Naive thymus-derived CD8-positive, alpha-beta T cell (primary cell): Measurements from ENCODE around the gene CALML3. TPM values are rescaled to one million over a fixed set of nuclear protein-coding genes. Genes with fewer than 3 reads are reported as not detected.
A peak's percentile ranks its signal among the peaks of the same experiment; 100 is the strongest.

Source experiments
- ATAC-seq, 2 donors: fragments of 150-1000 bp; cut with Tn5 transposase in 1 of 2; sonication (Bioruptor Pico), chemical (Tn5 transposase) in 1 of 2; 1 replicate in 1 of 2; 2 replicates in 1 of 2; pipeline ENCODE4 v1.10.0; 2021; ENCODE audit warnings: mild to moderate bottlenecking in 2 of 2, moderate library complexity in 2 of 2
- POLR2A ChIA-PET: fragments of 350-600 bp; sonication (Branson Sonifier 250); formaldehyde crosslinking; loops from one replicate; lab custom pipeline; 2021; ENCODE audit warnings: antibody characterized with exemption; lab: Charles Lee
- DNase-seq, 10 donors: peaks; one replicate each; pipeline versions ENCODE4 v3.0.0 to v3.0.0-alpha.2; 2020 to 2022
- H3K27ac Mint-ChIP-seq, 10 donors: one replicate each; pipeline ENCODE4 v1.8.0; 2020 to 2022; ENCODE audit warnings: mild to moderate bottlenecking in 10 of 10, mixed read lengths in 10 of 10, moderate library complexity in 4 of 10, inconsistent platforms in 1 of 10
- H3K27me3 Mint-ChIP-seq, 5 donors: one replicate each; pipeline ENCODE4 v1.8.0; 2021 to 2022; ENCODE audit warnings: mixed read lengths in 5 of 5
- H3K36me3 Mint-ChIP-seq, 3 donors: one replicate each; pipeline ENCODE4 v1.8.0; 2020 to 2022; ENCODE audit warnings: mixed read lengths in 3 of 3, mild to moderate bottlenecking in 2 of 3, inconsistent platforms in 1 of 3
- H3K4me1 Mint-ChIP-seq, 4 donors: one replicate each; pipeline ENCODE4 v1.8.0; 2021 to 2022; ENCODE audit warnings: mixed read lengths in 4 of 4
- H3K4me3 Mint-ChIP-seq, 10 donors: one replicate each; pipeline ENCODE4 v1.8.0; 2020 to 2022; ENCODE audit warnings: mild to moderate bottlenecking in 10 of 10, mixed read lengths in 10 of 10, moderate library complexity in 6 of 10, inconsistent platforms in 1 of 10
- H3K9me3 Mint-ChIP-seq, 9 donors: one replicate each; pipeline ENCODE4 v1.8.0; 2020 to 2022; ENCODE audit warnings: mixed read lengths in 9 of 9, mild to moderate bottlenecking in 3 of 9, inconsistent platforms in 1 of 9, moderate library complexity in 1 of 9
- polyA plus RNA-seq, 3 donors: library from polyadenylated mRNA; unstranded; fragments of 300-500 nt; fragmentation: Illumina TruSeq; gene quantifications; one replicate each; pipeline ENCODE4 v1.2.3, GENCODE V29; 2021
- total RNA-seq, 8 experiments: library from RNA in 2 of 8; stranded (reverse) in 2 of 8; gene quantifications; one replicate each; pipeline ENCODE4 v1.2.3 and lab custom pipeline; 2021 to 2026

CALML3 gene
- total and polyA plus RNA-seq, 5 experiments from 2014 or later: not detected

DNA sequence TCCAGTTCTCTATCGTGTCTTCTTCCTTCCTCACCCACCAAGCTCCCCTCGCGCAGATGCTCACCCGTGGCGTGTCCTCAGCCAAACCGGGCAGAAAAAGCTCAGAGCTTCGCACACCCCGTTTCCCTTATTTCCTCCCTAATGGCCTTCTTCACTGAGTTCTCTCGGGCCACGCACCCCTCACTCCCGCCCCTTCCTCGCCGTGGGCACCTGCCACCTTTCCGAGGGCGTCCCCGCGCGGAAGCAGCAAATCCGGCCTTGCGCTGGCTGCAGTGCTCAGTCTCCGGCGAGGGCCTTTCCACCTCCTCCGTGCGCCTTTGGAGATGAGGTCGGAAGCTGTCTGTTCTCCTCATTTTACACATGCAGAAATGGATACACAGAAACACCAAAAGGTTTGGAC lies 12.4 kb upstream of the CALML3 start:
- POLR2A ChIA-PET: no interaction called here
- H3K27me3 Mint-ChIP-seq: peaks cover 0 to 7% (median 2%) of the 10 kb centered on the region in 5 donors
- H3K4me1 Mint-ChIP-seq: peaks cover 8 to 18% (median 17%) of the 10 kb centered on the region in 4 donors
- peak in 1 of 10 donors; percentile 50 for DNase-seq
- H3K4me3 Mint-ChIP-seq: no peak overlapping the region
- peak overlapping the region in 5 of 10 donors; percentile 2 to 73 (median 54) for H3K27ac Mint-ChIP-seq
- no peaks in the 10 kb centered on the region for H3K9me3 Mint-ChIP-seq
- H3K36me3 Mint-ChIP-seq: no peaks in the 10 kb centered on the region
- ATAC-seq: no peak

GRCh38 chr10:5512881-5513612 lies 11.7 kb upstream of the CALML3 start:
- DNase-seq (peak in 2 of 10 donors; percentile 16 to 21), ATAC-seq (no peak)
- no peaks in the 10 kb centered on the region for H3K9me3 Mint-ChIP-seq
- POLR2A ChIA-PET: no interaction called here
- H3K27me3 Mint-ChIP-seq: peaks cover 0 to 7% (median 2%) of the 10 kb centered on the region in 5 donors
- no peaks in the 10 kb centered on the region for H3K36me3 Mint-ChIP-seq
- H3K4me3 Mint-ChIP-seq: peak overlapping the region in 8 of 10 donors; percentile 8 to 54 (median 37)
- peaks cover 8 to 18% (median 17%) of the 10 kb centered on the region in 4 donors for H3K4me1 Mint-ChIP-seq
- peak overlapping the region in 3 of 10 donors; percentile 4 to 65 (median 54) for H3K27ac Mint-ChIP-seq

- POLR2A ChIA-PET: interaction anchor here (0.6 kb wide), 1 partner anchor 108 kb away, joined by 3 read pairs; no protein-coding TSS in a partner anchor
- H3K4me3 Mint-ChIP-seq: no peak overlapping the region
- H3K27ac Mint-ChIP-seq: no peak overlapping the region
- H3K4me1 Mint-ChIP-seq: peaks cover 8 to 18% (median 15%) of the 10 kb centered on the region in 4 donors
- ATAC-seq: no peak
- H3K36me3 Mint-ChIP-seq: no peaks in the 10 kb centered on the region
- peaks cover 0 to 4% (median 0%) of the 10 kb centered on the region in 9 donors for H3K9me3 Mint-ChIP-seq
- peak in 1 of 10 donors; percentile 38 for DNase-seq
- H3K27me3 Mint-ChIP-seq: peaks cover 0 to 7% (median 2%) of the 10 kb centered on the region in 5 donors
Measured at GRCh38 chr10:5514226-5514850, 10.4 kb upstream of the CALML3 start.

DNA sequence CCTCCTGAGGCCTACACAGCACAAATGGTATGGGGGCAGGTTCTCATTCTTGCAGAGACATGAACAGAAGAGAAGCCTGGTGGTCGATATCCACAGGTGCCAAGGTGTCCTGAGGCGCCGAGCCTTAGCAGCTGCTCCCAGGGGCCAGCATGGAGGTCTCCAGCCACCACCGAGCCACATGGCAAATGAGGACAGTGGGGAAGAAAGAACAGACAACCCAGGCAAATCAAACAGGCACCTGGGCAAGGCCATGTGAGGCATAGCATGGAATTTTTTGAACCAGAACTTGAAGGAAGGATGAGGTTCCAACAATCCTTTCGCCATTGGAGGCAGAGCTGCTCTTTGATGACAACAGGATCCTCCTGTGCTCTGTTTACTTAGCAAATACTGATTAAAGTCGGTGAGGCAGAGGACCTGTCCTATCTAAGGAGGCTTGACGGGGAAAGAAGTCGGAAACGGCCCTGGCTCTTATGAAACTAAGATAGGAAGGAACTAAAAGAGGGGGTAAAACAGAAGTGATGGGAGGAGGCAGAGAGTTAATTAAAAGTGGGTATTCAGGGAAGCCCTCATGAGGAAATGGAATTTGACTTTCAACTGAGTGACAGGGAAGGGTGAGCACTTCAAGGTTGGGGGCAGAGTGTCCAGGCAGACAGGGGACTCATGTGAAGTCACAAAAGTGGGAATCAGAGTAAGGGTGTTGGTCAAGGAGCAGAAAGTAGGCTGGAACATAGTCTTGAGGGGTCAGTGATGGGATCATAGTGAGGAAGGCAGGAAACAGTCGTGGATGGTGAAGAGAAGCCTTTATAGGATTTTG lies 8.6 kb upstream of the CALML3 start:
- Mint-ChIP-seq H3K4me3 (no peak overlapping the region), H3K4me1 (peaks cover 8 to 18% (median 15%) of the 10 kb centered on the region in 4 donors), H3K27ac (peak overlapping the region in 1 of 10 donors; percentile 1), H3K36me3 (peaks cover 0 to 3% (median 0%) of the 10 kb centered on the region in 3 donors), H3K27me3 (peaks cover 0 to 7% (median 2%) of the 10 kb centered on the region in 5 donors), H3K9me3 (peaks cover 0 to 7% (median 0%) of the 10 kb centered on the region in 9 donors)
- POLR2A ChIA-PET: interaction anchor here (0.5 kb wide), 1 partner anchor 107 kb away, joined by 3 read pairs; no protein-coding TSS in a partner anchor
- peak in 1 of 10 donors; percentile 4 for DNase-seq
- ATAC-seq: no peak

GRCh38 chr10:5517546-5517945 lies 7.2 kb upstream of the CALML3 start:
- POLR2A ChIA-PET: no interaction called here

DNA sequence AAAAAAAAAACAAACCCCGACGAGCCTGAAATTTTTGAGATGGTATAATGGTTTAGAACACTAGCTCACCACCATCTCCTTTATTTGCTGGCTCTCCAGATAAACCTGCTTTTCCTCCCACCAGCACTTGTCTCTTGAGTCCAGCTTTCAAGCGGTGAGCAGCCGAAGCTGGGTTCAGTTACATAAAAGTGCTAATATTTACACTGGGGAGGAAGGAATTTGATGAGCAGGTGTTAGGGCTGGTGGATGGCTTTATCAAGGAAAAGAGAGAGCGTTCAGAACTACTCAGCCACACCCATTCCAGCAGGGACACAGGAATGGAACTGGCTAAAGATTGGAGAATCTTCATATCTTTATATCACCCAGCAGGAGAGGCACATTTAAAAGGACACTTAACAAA lies 6.6 kb upstream of the CALML3 start:
- peaks cover 4 to 7% (median 7%) of the 10 kb centered on the region in 4 donors for H3K4me1 Mint-ChIP-seq
- DNase-seq (no peak), ATAC-seq (no peak)
- H3K36me3 Mint-ChIP-seq: peaks cover 0 to 3% (median 0%) of the 10 kb centered on the region in 3 donors
- H3K9me3 Mint-ChIP-seq: peaks cover 0 to 7% (median 0%) of the 10 kb centered on the region in 9 donors
- H3K27ac Mint-ChIP-seq: peak overlapping the region in 1 of 10 donors; percentile 30
- no peak overlapping the region for H3K4me3 Mint-ChIP-seq
- H3K27me3 Mint-ChIP-seq: peaks cover 0 to 2% (median 0%) of the 10 kb centered on the region in 5 donors
- POLR2A ChIA-PET: no interaction called here

More at GRCh38 chr10:5517546-5517945, 7.2 kb upstream of the CALML3 start:
- Mint-ChIP-seq H3K27me3 (peaks cover 0 to 2% (median 0%) of the 10 kb centered on the region in 5 donors), H3K9me3 (peaks cover 0 to 7% (median 0%) of the 10 kb centered on the region in 9 donors), H3K4me3 (no peak overlapping the region), H3K36me3 (peaks cover 0 to 3% (median 0%) of the 10 kb centered on the region in 3 donors), H3K27ac (no peak overlapping the region), H3K4me1 (peaks cover 8 to 13% (median 11%) of the 10 kb centered on the region in 4 donors)
- ATAC-seq (no peak), DNase-seq (no peak)

GRCh38 chr10:5519054-5519453 lies 5.7 kb upstream of the CALML3 start:
- ATAC-seq: no peak
- no peak overlapping the region for H3K4me3 Mint-ChIP-seq
- H3K27ac Mint-ChIP-seq: no peak overlapping the region
- POLR2A ChIA-PET: no interaction called here
- peaks cover 0 to 5% (median 0%) of the 10 kb centered on the region in 4 donors for H3K4me1 Mint-ChIP-seq
- peaks cover 0 to 3% (median 0%) of the 10 kb centered on the region in 3 donors for H3K36me3 Mint-ChIP-seq
- peaks cover 0 to 2% (median 0%) of the 10 kb centered on the region in 5 donors for H3K27me3 Mint-ChIP-seq
- no peak for DNase-seq
- peaks cover 0 to 7% (median 0%) of the 10 kb centered on the region in 9 donors for H3K9me3 Mint-ChIP-seq

- no peak overlapping the region for H3K4me3 Mint-ChIP-seq
- peaks cover 0 to 3% (median 0%) of the 10 kb centered on the region in 3 donors for H3K36me3 Mint-ChIP-seq
- POLR2A ChIA-PET: no interaction called here
- no peaks in the 10 kb centered on the region for H3K27me3 Mint-ChIP-seq
- DNase-seq (peak in 1 of 10 donors; percentile 34), ATAC-seq (no peak)
- H3K27ac Mint-ChIP-seq: no peak overlapping the region
- H3K4me1 Mint-ChIP-seq: peaks cover 0 to 4% (median 0%) of the 10 kb centered on the region in 4 donors
- peaks cover 0 to 7% (median 0%) of the 10 kb centered on the region in 9 donors for H3K9me3 Mint-ChIP-seq
Measured at GRCh38 chr10:5522913-5523560, 1.7 kb upstream of the CALML3 start.

DNA sequence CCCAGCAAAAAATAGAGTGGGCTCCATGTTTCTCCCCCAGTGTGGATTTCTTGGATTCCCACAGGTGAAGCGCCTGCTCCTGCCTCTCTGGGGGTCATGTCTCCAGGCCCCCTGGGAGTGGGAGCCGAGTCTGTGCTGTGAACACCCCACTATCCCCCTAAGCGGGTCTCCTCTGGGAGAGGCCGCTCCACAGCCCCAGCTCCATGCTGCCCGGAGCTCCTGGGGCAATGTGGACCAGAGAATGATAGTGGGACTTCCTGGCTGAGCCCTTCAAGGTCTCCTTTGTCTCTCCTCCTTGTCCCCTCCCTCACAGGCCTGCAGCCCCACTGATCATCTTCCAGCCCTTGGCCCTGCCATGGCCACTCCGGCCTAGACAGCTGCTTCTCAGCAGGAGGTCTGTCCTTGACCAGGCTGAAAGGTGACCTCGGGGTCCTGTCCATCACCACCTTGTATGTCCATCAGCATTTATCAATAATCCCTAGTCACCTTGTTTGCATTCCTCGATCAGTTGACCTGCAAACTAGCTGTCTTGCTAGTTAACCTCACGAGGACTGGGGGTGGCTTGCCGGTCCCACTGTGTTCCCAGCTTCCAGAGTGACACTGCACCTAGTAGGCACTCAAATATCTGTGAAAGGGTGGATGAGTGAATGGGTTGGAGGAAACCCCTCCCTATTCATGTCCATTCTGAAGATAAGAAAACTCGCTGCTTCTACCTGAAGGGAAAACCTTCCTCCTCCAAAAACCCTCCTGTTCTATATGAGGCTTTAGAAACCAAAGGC lies 776 bp upstream of the CALML3 start:
- Mint-ChIP-seq H3K36me3 (peaks cover 0 to 3% (median 0%) of the 10 kb centered on the region in 3 donors), H3K4me3 (no peak overlapping the region), H3K27ac (no peak overlapping the region), H3K4me1 (peaks cover 0 to 4% (median 0%) of the 10 kb centered on the region in 4 donors), H3K27me3 (no peaks in the 10 kb centered on the region), H3K9me3 (peaks cover 0 to 4% (median 0%) of the 10 kb centered on the region in 9 donors)
- POLR2A ChIA-PET: no interaction called here
- ATAC-seq (no peak), DNase-seq (peak in 1 of 10 donors; percentile 44)

DNA sequence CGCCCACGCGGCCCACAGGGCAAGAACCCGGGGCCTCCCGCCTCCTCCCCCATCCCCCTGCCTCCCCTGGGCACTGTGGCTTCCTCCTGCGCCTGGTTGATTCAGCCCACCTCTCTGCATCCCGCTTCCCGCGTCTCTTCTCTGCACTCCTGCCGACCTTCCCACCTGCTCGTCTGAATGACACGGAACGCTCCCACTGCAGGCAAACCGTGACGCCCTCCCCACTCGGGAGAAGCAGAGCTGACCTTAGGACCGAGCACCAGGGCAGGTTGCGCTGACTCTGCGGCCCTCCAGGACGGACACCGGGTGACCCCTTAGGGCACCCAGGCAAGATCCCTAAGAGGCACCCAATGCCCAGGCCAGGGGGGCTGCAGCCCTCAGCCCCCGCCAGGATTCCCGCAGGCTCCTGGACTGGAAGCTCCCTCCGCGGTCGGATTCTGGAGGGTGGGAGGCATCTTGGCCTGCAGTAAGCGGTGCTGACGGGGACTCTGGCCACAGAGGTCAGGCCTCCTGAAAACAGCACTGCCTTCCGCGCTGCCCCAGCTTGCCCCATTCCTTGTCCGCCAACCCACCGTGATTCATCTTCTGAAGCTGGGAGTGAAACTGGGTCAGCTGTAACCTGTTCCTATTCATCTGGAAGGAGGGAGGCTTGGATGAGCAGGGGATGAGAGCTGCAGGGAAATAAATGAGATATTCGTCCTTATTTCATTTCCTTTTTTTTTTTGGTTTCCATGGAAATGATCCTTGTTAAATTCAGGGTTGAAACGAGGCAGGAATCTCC lies 990 bp downstream of the CALML3 start:
- Mint-ChIP-seq H3K4me1 (peaks cover 0 to 4% (median 0%) of the 10 kb centered on the region in 4 donors), H3K4me3 (no peak overlapping the region), H3K27ac (no peak overlapping the region), H3K27me3 (no peaks in the 10 kb centered on the region), H3K9me3 (no peaks in the 10 kb centered on the region), H3K36me3 (no peaks in the 10 kb centered on the region)
- ATAC-seq (no peak), DNase-seq (peak in 1 of 10 donors; percentile 44)
- POLR2A ChIA-PET: no interaction called here
